ENCODE results near the gene HOXC5. TPM values are rescaled to one million over a fixed set of nuclear protein-coding genes. Genes with fewer than 3 reads are reported as not detected.
A peak's percentile ranks its signal among the peaks of the same experiment; 100 is the strongest.

HOXC5 gene
- total RNA-seq, 4 donors from 2014 or later: 1.4 to 2.7 (median 1.7) TPM

DNA sequence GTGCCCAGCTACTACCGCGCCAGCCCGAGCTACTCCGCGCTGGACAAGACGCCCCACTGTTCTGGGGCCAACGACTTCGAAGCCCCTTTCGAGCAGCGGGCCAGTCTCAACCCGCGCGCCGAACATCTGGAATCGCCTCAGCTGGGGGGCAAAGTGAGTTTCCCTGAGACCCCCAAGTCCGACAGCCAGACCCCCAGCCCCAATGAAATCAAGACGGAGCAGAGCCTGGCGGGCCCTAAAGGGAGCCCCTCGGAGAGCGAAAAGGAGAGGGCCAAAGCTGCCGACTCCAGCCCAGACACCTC, 47.2 kb upstream of the HOXC5 start:
- H3K27ac ChIP-seq: peak overlapping the region; percentile 68 to 88 (median 76)
- peaks cover 0 to 92% of the 10 kb centered on the region in 2 donors for H3K27me3 ChIP-seq
- H3K4me3 ChIP-seq: peak overlapping the region; percentile 36 to 66 (median 50)

DNA sequence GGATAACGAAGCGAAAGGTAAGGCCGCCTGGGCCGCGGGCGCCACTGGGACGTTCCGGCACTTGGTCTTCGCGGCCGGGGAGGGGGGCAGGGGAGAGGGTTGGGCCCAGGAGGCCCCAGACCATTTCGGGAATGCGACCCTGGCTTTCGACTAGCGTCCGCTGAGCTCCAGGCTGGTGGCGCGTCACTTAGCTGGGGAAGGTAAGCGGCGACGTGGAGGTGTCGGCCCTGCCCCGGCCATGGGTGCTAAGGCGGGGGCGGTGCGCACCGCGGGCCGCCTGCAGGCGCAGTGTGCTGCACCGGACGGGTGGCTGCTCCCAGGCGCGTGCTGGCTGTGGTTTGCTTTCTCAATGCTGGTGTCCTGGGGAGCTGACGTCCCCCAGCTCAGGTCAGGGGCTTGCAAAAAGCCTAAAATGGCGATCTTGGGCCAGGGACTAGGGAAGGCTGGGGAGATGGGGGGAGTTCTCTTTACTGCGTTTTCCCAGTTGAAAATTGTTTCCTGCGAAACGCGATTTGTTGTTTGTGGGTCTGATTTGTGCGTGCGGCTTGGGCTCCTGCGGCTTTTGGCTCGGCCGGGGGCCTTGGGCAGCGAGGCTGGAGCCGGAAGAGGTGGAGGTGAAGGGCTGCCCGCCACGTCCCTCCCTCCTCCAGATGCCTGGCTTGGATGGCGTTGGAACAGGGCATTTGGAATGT, 46.7 kb upstream of the HOXC5 start:
- TF ChIP-seq EP300 (IDR thresholded peaks at IDR 0.05) (peak in 1 of 2 donors; percentile 21), POLR2A (IDR thresholded peaks at IDR 0.05) (no peak)
- TF ChIP-seq, protein P1, sequence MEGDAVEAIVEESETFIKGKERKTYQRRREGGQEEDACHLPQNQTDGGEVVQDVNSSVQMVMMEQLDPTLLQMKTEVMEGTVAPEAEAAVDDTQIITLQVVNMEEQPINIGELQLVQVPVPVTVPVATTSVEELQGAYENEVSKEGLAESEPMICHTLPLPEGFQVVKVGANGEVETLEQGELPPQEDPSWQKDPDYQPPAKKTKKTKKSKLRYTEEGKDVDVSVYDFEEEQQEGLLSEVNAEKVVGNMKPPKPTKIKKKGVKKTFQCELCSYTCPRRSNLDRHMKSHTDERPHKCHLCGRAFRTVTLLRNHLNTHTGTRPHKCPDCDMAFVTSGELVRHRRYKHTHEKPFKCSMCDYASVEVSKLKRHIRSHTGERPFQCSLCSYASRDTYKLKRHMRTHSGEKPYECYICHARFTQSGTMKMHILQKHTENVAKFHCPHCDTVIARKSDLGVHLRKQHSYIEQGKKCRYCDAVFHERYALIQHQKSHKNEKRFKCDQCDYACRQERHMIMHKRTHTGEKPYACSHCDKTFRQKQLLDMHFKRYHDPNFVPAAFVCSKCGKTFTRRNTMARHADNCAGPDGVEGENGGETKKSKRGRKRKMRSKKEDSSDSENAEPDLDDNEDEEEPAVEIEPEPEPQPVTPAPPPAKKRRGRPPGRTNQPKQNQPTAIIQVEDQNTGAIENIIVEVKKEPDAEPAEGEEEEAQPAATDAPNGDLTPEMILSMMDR (IDR thresholded peaks at IDR 0.05): peak in 2 of 5 experiments; percentile 28 to 36
- H3K4me3 ChIP-seq: peak overlapping the region; percentile 36 to 66 (median 50)
- no peak for DNase-seq (ENCODE audit: low spot score in 2 of 2)
- H3K27ac ChIP-seq: peak overlapping the region; percentile 68 to 88 (median 76)
- H3K36me3 ChIP-seq: no peaks in the 10 kb centered on the region
- no peaks in the 10 kb centered on the region for H3K9me3 ChIP-seq
- peaks cover 0 to 51% (median 11%) of the 10 kb centered on the region in 4 donors for H3K4me1 ChIP-seq
- H3K27me3 ChIP-seq: peaks cover 0 to 92% of the 10 kb centered on the region in 2 donors
- WGBS, 2 donors: 13 to 22% methylated on average over 28 to 39 of the region's 50 CpGs

More for the DNA sequence above, 47.2 kb upstream of the HOXC5 start:
- DNase-seq (ENCODE audit: low spot score in 2 of 2): no peak
- Histone ChIP-seq H3K4me1 (peaks cover 0 to 48% (median 11%) of the 10 kb centered on the region in 4 donors), H3K36me3 (no peaks in the 10 kb centered on the region), H3K9me3 (no peaks in the 10 kb centered on the region)
- WGBS, 2 donors: 2% methylated on average over 21 of the region's 21 CpGs
- TF ChIP-seq, protein P1 (IDR thresholded peaks at IDR 0.05): no peak
- TF ChIP-seq EP300 (IDR thresholded peaks at IDR 0.05) (no peak), POLR2A (IDR thresholded peaks at IDR 0.05) (no peak)

DNA sequence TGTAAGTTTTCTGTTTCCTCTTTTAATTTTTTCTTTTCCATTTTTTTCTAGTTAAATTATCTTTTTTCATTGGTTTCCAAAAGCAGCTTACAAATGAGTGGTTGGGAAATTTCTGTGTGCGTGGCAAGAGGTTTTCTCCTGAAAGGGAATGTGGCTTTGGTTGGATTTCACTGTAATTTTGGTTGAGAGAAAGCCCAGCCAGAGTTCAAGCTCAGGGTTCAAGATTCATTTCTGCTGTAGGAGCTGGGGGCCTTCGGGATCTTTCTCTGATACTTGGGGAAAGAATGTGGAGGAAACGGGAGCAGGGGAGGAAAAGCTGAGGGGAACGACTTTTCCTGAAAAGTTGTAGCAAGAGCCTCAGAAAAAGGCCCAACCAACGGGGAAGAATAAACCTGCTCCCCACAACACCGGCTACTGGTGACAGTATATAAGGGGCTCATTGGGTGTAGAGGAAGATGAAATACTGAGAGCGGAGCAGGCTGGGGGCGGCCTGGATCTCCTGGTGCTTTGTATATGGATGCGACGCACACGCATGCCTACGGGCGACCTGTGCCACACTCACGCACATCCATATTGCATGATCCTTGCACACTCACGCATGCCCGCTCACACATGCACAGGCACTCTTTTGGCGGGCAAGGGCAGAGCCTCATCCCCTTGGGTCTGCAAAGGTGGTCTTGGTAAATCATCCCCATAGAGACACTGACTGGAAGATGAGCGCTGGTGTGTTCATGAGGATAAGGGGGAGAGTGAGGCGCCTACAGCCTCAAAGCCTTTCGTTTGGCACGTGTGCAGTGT, 46.0 kb upstream of the HOXC5 start:
- Histone ChIP-seq H3K27me3 (peaks cover 0 to 92% of the 10 kb centered on the region in 2 donors), H3K4me1 (peaks cover 0 to 51% (median 11%) of the 10 kb centered on the region in 4 donors), H3K4me3 (peak overlapping the region in 2 of 4 donors; percentile 36 to 66), H3K27ac (peak overlapping the region in 3 of 4 donors; percentile 68 to 88 (median 77)), H3K36me3 (no peaks in the 10 kb centered on the region), H3K9me3 (no peaks in the 10 kb centered on the region)
- no peak for DNase-seq (ENCODE audit: low spot score in 2 of 2)
- TF ChIP-seq EP300 (IDR thresholded peaks at IDR 0.05): no peak
- TF ChIP-seq, protein P1 (IDR thresholded peaks at IDR 0.05): no peak
- TF ChIP-seq POLR2A (IDR thresholded peaks at IDR 0.05): no peak
- WGBS, 2 donors: 71 to 74% methylated on average over 21 of the region's 21 CpGs

DNA sequence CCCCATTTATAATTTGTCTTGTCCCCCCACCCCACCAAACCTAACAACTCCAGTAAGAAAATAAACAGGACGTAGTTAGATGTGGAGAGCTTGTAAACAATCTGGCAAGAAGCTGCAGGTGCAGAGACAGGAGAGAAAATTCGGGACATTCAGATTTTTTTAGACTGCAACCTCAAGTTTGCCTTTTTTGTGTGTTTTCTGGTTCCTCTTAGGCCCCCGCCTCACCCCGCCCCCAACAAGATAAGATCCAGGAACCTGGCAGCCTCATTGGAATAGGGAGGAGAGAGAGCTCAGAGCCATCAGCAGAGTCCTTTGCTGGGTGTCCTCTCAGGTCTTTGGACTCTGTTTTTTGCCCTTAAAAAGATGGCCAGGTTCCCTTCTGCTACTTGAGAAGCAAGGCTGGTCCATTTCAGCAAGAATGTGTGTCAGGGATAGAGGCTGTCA, 45.0 kb upstream of the HOXC5 start:
- H3K36me3 ChIP-seq: no peaks in the 10 kb centered on the region
- WGBS, 2 donors: 67 to 70% methylated on average over 4 of the region's 4 CpGs

More for the DNA sequence above, 45.0 kb upstream of the HOXC5 start:
- no peak for DNase-seq (ENCODE audit: low spot score in 2 of 2)
- no peak for TF ChIP-seq POLR2A (IDR thresholded peaks at IDR 0.05)
- no peak for TF ChIP-seq EP300 (IDR thresholded peaks at IDR 0.05)
- TF ChIP-seq, protein P1 (IDR thresholded peaks at IDR 0.05): no peak
- Histone ChIP-seq H3K27me3 (peaks cover 0 to 90% of the 10 kb centered on the region in 2 donors), H3K4me3 (no peak overlapping the region), H3K27ac (no peak overlapping the region), H3K4me1 (peaks cover 0 to 51% (median 11%) of the 10 kb centered on the region in 4 donors), H3K9me3 (no peaks in the 10 kb centered on the region)
